Fibroblast of lung (primary cell): Measurements from ENCODE around the gene ERF.

ENCODE experiments used
- CTCF ChIP-seq, 2 donors: IDR thresholded peaks in 1 of 2; conservative IDR thresholded peaks in 1 of 2; 1 replicate in 1 of 2; 2 replicates in 1 of 2; pipeline ENCODE4 v1.5.1; 2011 to 2012; ENCODE audit warnings: low read length in 2 of 2, control low read depth in 1 of 2, inconsistent platforms in 1 of 2, low read depth in 1 of 2, mild to moderate bottlenecking in 1 of 2
- EZH2 ChIP-seq: IDR thresholded peaks from 2 replicates; pipeline ENCODE4 v1.5.1; 2012; ENCODE audit warnings: low read length, control low read depth, mild to moderate bottlenecking; ENCODE audit errors: missing control alignments

GRCh38 chr19:42301646-42302203 lies 46.8 kb upstream of the ERF start, which contains the start of gene PRR19:
- TF ChIP-seq CTCF (conservative IDR thresholded peaks at IDR 0.05 in 1 of 2, IDR thresholded peaks at IDR 0.05 in 1 of 2; ENCODE audit: low read depth in 1 of 2, low read length in 2 of 2): no peak
- no peak for TF ChIP-seq EZH2
